Endothelial cell of umbilical vein (primary cell): ENCODE measurements around the gene PKD1.

Source experiments
- EZH2 ChIP-seq: IDR thresholded peaks from 2 replicates; pipeline ENCODE4 v1.6.1; 2012; ENCODE audit warnings: borderline replicate concordance, low read depth, mild to moderate bottlenecking, moderate library complexity, low read length, inconsistent platforms; ENCODE audit not compliant: severe bottlenecking
- JUN ChIP-seq: IDR thresholded peaks from 2 replicates; pipeline ENCODE4 v1.6.1; 2011; ENCODE audit warnings: borderline replicate concordance, low read depth; ENCODE audit not compliant: insufficient read length, insufficient read depth
- POLR2A ChIP-seq: IDR thresholded peaks from 2 replicates; pipeline ENCODE4 v1.6.1; 2012; ENCODE audit warnings: low read depth, mild to moderate bottlenecking, control low read depth, low read length
- POLR2AphosphoS5 ChIP-seq: IDR thresholded peaks from 2 replicates; pipeline ENCODE4 v1.6.1; 2012; ENCODE audit warnings: low read depth, mild to moderate bottlenecking, control low read depth, low read length, moderate library complexity; ENCODE audit not compliant: insufficient read depth
- TF ChIP-seq, protein P1 (sequence below), 2 donors: IDR thresholded peaks; 1 replicate in 1 of 2; 2 replicates in 1 of 2; pipeline ENCODE4 v1.5.1; 2011; ENCODE audit warnings: low read length in 2 of 2, mild to moderate bottlenecking in 2 of 2, moderate library complexity in 2 of 2, control low read depth in 1 of 2, inconsistent platforms in 1 of 2, low read depth in 1 of 2; ENCODE audit not compliant: insufficient read depth in 1 of 2; ENCODE audit errors: extremely low read depth in 1 of 2

DNA sequence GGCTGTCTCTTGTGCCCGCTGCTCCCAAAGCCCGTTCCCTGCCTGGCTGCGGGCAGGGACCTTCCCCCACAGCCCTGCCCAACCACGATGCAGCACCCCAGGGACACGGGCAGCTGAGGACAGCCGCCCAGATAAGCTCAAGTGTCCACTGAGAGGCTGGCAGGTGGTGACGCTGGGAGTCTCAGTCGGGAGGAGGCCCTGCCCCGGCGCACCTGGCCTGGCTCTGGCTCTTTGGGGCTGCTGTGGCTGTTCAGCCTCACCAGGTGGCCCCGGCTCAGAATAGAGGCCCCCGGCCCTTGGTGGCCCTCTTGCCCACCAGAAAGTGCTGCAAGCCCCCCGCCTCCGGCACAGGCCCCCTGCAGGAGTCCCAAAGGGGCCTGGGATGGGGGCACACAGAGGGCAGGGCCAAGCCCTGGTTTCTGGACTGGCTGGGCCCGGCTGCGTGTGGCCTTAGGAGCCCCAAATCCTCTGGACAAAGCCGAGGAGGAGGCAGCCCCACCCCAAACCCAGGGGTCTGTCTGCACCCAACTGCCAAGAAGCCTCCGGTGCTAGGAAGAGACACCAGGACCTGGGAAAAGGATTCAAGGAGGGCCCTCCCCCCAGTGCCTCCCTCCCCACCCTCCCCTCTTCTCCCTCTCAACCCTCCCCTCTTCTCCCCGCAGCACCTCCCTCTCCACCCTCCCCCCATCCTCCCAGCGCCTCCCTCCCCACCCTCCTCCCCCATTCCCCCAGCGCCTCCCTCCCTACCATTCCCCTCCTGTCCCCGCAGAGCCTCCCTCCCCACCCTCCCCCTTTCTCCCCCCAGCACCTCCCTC lies 93.3 kb downstream of the PKD1 start:
- TF ChIP-seq JUN (no peak), EZH2 (no peak), POLR2AphosphoS5 (no peak), POLR2A (no peak)
- TF ChIP-seq, protein P1, sequence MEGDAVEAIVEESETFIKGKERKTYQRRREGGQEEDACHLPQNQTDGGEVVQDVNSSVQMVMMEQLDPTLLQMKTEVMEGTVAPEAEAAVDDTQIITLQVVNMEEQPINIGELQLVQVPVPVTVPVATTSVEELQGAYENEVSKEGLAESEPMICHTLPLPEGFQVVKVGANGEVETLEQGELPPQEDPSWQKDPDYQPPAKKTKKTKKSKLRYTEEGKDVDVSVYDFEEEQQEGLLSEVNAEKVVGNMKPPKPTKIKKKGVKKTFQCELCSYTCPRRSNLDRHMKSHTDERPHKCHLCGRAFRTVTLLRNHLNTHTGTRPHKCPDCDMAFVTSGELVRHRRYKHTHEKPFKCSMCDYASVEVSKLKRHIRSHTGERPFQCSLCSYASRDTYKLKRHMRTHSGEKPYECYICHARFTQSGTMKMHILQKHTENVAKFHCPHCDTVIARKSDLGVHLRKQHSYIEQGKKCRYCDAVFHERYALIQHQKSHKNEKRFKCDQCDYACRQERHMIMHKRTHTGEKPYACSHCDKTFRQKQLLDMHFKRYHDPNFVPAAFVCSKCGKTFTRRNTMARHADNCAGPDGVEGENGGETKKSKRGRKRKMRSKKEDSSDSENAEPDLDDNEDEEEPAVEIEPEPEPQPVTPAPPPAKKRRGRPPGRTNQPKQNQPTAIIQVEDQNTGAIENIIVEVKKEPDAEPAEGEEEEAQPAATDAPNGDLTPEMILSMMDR (IDR thresholded peaks at IDR 0.05; ENCODE audit: extremely low read depth in 1 of 2, insufficient read depth in 1 of 2, low read depth in 1 of 2, low read length in 2 of 2) = no peak
